C4-2B (cell line): ENCODE data around the gene CCNG2.
"Not testable (repeated sequence)": the region's sequence is repeated elsewhere in the genome, so short reads cannot be mapped to it uniquely, and the experiment has no call there.

Source experiments
- CTCF ChIP-seq: fragments of 450-650 bp; conservative IDR thresholded peaks from 2 replicates; pipeline ENCODE4 v1.5.1; 2017; ENCODE audit warnings: mild to moderate bottlenecking
- ZFX ChIP-seq: fragments of 450-650 bp; IDR thresholded peaks from 2 replicates; pipeline ENCODE4 v1.6.1; 2017

- not testable (repeated sequence) for TF ChIP-seq CTCF, ZFX
Measured at GRCh38 chr4:77137448-77137847, 19.6 kb upstream of the CCNG2 start.
